ENCODE measurements around the gene GNA14. TPM values are rescaled to one million over a fixed set of nuclear protein-coding genes. Genes with fewer than 3 reads are reported as not detected.
"Not testable (repeated sequence)": the region's sequence is repeated elsewhere in the genome, so short reads cannot be mapped to it uniquely, and the experiment has no call there.

The GNA14 gene
- total and polyA plus RNA-seq, 12 donors, result 0.75 to 4.8 (median 1.7) TPM

DNA sequence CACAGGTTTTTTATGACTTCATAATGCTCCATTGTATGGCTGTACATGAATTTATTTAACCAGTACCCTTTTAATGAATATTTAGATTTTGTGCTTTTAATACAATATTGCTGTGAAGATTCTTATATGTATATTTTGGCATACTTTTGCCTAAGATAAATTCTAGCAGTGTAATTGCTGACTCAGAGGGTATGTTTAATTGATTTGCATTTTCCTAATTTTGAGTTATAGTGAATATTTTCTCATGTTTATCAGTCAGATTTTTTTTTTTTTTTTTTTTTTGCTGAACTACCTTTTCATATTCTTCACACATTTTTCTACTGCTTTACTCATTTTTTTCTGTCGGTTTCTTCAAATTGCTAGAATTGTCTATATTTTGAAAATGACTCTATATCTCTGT is 248.2 kb downstream of the GNA14 start:
- no peaks in the 10 kb centered on the region for H3K27me3 ChIP-seq
- 94 to 100% methylated on average over 1 of the region's 1 CpG for WGBS, 2 donors
- no peak overlapping the region for H3K27ac ChIP-seq
- ATAC-seq, result no peak
- H3K9me3 ChIP-seq, result no peaks in the 10 kb centered on the region
- TF ChIP-seq, protein P1, sequence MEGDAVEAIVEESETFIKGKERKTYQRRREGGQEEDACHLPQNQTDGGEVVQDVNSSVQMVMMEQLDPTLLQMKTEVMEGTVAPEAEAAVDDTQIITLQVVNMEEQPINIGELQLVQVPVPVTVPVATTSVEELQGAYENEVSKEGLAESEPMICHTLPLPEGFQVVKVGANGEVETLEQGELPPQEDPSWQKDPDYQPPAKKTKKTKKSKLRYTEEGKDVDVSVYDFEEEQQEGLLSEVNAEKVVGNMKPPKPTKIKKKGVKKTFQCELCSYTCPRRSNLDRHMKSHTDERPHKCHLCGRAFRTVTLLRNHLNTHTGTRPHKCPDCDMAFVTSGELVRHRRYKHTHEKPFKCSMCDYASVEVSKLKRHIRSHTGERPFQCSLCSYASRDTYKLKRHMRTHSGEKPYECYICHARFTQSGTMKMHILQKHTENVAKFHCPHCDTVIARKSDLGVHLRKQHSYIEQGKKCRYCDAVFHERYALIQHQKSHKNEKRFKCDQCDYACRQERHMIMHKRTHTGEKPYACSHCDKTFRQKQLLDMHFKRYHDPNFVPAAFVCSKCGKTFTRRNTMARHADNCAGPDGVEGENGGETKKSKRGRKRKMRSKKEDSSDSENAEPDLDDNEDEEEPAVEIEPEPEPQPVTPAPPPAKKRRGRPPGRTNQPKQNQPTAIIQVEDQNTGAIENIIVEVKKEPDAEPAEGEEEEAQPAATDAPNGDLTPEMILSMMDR (IDR thresholded peaks at IDR 0.05), result no peak
- intact Hi-C loops (cut with DNase I), result no loop called here
- no peak overlapping the region for H3K4me3 ChIP-seq
- peaks cover 0 to 17% (median 0%) of the 10 kb centered on the region in 9 donors for H3K36me3 ChIP-seq
- no peak for DNase-seq
- H3K4me1 ChIP-seq, result no peaks in the 10 kb centered on the region

DNA sequence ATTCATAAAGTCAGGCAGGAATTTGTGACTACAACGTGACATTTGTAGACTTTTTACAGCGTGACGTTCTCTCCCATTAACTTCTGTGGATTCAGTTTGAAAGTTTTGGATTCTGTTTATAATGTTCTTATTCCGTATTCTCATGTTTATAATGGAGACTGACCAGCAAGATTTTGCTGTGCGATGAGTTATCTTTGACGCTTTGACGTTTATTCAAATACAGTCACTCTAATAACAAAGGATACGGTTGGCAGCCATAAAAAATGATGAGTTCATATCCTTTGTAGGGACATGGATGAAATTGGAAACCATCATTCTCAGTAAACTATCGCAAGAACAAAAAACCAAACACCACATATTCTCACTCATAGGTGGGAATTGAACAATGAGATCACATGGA is 249.5 kb downstream of the GNA14 start:
- H3K27ac ChIP-seq; DNase-seq; H3K27me3 ChIP-seq; intact Hi-C loops (cut with DNase I); H3K4me3 ChIP-seq; H3K9me3 ChIP-seq; ATAC-seq; H3K4me1 ChIP-seq; H3K36me3 ChIP-seq: not testable (repeated sequence)
- WGBS, 2 donors, result 94 to 96% methylated on average over 9 of the region's 9 CpGs

DNA sequence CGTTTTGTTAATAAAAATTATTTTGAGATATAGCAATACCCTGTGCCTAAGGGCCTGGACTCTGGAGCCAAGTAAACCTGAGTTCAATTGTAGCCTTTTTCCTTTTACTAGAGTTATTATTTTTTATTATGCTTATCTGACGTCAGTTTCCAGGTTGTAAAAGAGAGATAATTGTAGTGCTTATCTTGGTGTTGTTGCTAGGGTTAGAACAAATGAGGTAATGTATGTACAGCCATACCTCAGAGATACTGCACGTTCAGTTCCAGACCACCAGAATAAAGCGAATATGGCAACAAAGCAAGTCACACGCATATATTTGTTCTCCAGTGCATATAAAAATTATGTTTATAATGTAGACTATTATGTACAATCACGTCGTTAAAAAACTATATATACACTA is 255.8 kb downstream of the GNA14 start:
- Histone ChIP-seq H3K4me1 (no peaks in the 10 kb centered on the region), H3K4me3 (no peak overlapping the region), H3K27ac (no peak overlapping the region), H3K9me3 (peaks cover 0 to 3% (median 0%) of the 10 kb centered on the region in 11 donors), H3K36me3 (peaks cover 0 to 14% (median 0%) of the 10 kb centered on the region in 9 donors), H3K27me3 (no peaks in the 10 kb centered on the region)
- DNase-seq, result no peak
- intact Hi-C loops (cut with DNase I), result no loop called here
- TF ChIP-seq, protein P1 (IDR thresholded peaks at IDR 0.05), result no peak
- 92 to 93% methylated on average over 7 of the region's 7 CpGs for WGBS, 2 donors
- ATAC-seq, result no peak

DNA sequence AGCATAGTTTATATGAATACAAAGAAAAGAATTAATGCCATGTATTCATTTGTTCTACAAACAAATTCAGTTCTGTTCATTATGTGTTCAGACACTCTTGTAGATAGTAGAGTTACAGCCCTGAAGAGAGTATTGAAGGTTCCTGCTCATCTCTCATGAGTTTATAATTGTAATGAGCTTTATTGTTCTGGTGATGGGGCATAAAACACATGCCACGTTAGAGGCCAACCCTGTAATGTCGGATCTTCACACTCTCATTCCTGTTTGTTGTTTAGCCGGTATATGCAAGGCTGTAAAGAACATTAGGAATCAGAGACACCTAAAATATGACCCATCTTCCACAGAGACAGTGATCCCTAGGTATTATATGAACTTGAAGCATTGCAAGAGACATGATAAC is 256.3 kb downstream of the GNA14 start:
- peaks cover 0 to 3% (median 0%) of the 10 kb centered on the region in 11 donors for H3K9me3 ChIP-seq
- intact Hi-C loops (cut with DNase I), result no loop called here
- ATAC-seq (no peak), DNase-seq (no peak)
- H3K27me3 ChIP-seq, result no peaks in the 10 kb centered on the region
- H3K4me1 ChIP-seq, result no peaks in the 10 kb centered on the region
- TF ChIP-seq, protein P1 (IDR thresholded peaks at IDR 0.05), result no peak
- no peak overlapping the region for H3K27ac ChIP-seq
- WGBS, 2 donors, result 97 to 98% methylated on average over 3 of the region's 3 CpGs
- H3K4me3 ChIP-seq, result no peak overlapping the region
- H3K36me3 ChIP-seq, result peaks cover 0 to 14% (median 0%) of the 10 kb centered on the region in 9 donors

DNA sequence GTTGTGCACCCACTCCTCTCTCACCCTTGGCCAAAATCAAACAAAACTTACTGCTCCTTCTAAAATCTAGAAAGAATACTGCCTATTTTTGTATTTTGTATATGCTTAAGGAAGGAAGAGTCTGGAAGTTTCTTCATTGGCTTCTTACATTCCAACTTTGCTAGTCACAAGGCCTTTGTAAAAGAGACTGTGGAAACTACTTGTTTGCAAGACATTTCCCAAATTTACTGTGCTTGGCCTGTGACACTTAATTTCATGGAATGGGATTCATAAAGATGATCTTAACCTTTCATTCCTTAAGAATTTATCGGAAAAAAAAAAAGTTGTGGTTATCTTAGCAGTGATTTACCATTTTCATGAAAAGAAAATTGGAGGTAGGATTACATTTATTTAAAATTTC is 261.9 kb downstream of the GNA14 start:
- no peak overlapping the region for H3K27ac ChIP-seq
- DNase-seq (no peak), ATAC-seq (no peak)
- no peaks in the 10 kb centered on the region for H3K9me3 ChIP-seq
- intact Hi-C loops (cut with DNase I), result no loop called here
- no peak overlapping the region for H3K4me3 ChIP-seq
- WGBS, 2 donors, result 46 to 48% methylated on average over 1 of the region's 1 CpG
- peaks cover 0 to 40% (median 13%) of the 10 kb centered on the region in 9 donors for H3K36me3 ChIP-seq
- TF ChIP-seq, protein P1 (IDR thresholded peaks at IDR 0.05), result no peak
- no peaks in the 10 kb centered on the region for H3K27me3 ChIP-seq
- H3K4me1 ChIP-seq, result no peaks in the 10 kb centered on the region
